NT2/D1 (cell line): ENCODE measurements around the gene FOXRED1.

ENCODE experiments used
- SUZ12 ChIP-seq: IDR thresholded peaks from 2 replicates; pipeline ENCODE4 v1.6.1; 2011; ENCODE audit not compliant: insufficient read length, insufficient read depth; ENCODE audit errors: extremely low read depth
- YY1 ChIP-seq: IDR thresholded peaks from 2 replicates; pipeline ENCODE4 v1.6.1; 2011; ENCODE audit not compliant: insufficient read length, insufficient read depth

DNA sequence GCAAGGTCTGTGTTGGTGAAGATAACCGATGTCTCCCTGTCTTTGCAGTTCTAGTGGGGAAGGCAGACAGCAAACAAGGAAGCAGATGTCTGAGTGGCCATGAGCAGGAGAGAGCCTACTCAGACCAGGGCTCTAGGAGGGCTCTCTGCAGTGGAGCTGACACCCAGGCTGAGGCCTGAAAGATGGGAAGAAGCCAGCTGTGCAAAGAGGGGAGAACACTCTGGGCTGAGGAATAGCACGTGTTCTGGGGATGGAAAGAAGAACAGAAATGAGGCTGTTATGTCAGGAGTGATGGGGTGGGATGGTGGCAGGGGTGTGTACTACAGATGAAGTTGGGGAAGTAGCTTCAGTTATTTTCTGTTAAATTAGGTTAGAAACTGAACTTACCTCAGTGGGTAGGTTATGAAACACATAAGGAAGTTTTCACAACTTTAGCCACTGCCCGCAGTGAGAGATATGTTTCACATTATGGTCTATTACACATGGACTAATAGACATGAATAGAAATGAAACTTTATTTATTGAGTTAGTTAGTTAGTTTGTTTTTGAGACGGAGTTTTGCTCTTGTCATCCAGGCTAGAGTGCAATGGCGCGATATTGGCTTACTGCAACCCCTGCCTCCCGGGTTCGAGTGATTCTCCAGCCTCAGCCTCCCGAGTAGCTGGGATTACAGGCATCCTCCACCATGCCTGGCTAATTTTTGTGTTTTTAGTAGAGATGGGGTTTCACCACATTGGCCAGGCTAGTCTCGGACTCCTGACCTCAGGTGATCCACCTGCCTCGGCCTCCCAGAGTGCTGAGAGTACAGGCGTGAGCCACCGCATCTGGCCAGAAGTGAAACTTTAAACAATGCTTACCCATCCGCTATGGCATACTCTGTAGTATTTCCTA is 42.7 kb downstream of the FOXRED1 start:
- TF ChIP-seq YY1 (no peak), SUZ12 (no peak)
